ENCODE data around the gene PI4KB. TPM values are rescaled to one million over a fixed set of nuclear protein-coding genes. Genes with fewer than 3 reads are reported as not detected.

PI4KB gene
- polyA plus RNA-seq, 1 donor from 2014 or later: 22.8 TPM

DNA sequence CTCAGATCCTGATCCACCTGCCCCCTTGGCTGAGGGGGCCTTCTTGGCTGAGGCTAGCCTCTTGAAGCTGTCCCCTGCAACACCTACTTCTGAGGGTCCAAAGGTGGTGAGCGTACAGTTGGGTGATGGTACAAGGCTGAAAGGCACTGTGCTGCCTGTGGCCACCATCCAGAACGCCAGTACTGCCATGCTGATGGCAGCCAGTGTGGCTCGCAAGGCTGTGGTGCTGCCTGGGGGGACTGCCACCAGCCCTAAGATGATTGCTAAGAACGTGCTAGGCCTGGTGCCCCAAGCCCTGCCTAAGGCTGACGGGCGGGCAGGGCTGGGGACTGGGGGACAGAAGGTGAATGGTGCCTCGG lies 39.9 kb downstream of the PI4KB start:
- H3K79me2 ChIP-seq (replicated peaks; ENCODE audit: insufficient read depth, low read length): peaks cover 12% of the 10 kb centered on the region
- H3F3A ChIP-seq (ENCODE audit: insufficient read depth, low read length, poor library complexity, severe bottlenecking): no peaks in the 10 kb centered on the region
- H3K27me3 ChIP-seq (ENCODE audit: insufficient read depth, low read depth, low read length): no peaks in the 10 kb centered on the region
- H3K9me2 ChIP-seq (ENCODE audit: insufficient read depth, low read length): no peaks in the 10 kb centered on the region
- H3K4me3 ChIP-seq (ENCODE audit: low read length): no peak overlapping the region
- H3K9ac ChIP-seq (ENCODE audit: low read length): no peak overlapping the region
- no peaks in the 10 kb centered on the region for H3K9me3 ChIP-seq (ENCODE audit: low read length)
- peaks cover 11% of the 10 kb centered on the region for H3K36me3 ChIP-seq (ENCODE audit: insufficient read depth, low read length)
- TF ChIP-seq SMC3 (conservative IDR thresholded peaks at IDR 0.05; ENCODE audit: poor library complexity) (no peak), MXI1 (conservative IDR thresholded peaks at IDR 0.05; ENCODE audit: poor library complexity, severe bottlenecking) (no peak), EZH2 (IDR thresholded peaks at IDR 0.05; ENCODE audit: borderline replicate concordance, insufficient read depth, low read length, poor library complexity, severe bottlenecking) (no peak), RAD21 (conservative IDR thresholded peaks at IDR 0.05) (no peak), TAF1 (IDR thresholded peaks at IDR 0.05; ENCODE audit: low read depth) (no peak), EP300 (conservative IDR thresholded peaks at IDR 0.05; ENCODE audit: poor library complexity, severe bottlenecking) (no peak), POLR2AphosphoS5 (IDR thresholded peaks at IDR 0.05) (no peak), CTCF (IDR thresholded peaks at IDR 0.05; ENCODE audit: poor library complexity, severe bottlenecking) (no peak)
- TF ChIP-seq, protein P1, sequence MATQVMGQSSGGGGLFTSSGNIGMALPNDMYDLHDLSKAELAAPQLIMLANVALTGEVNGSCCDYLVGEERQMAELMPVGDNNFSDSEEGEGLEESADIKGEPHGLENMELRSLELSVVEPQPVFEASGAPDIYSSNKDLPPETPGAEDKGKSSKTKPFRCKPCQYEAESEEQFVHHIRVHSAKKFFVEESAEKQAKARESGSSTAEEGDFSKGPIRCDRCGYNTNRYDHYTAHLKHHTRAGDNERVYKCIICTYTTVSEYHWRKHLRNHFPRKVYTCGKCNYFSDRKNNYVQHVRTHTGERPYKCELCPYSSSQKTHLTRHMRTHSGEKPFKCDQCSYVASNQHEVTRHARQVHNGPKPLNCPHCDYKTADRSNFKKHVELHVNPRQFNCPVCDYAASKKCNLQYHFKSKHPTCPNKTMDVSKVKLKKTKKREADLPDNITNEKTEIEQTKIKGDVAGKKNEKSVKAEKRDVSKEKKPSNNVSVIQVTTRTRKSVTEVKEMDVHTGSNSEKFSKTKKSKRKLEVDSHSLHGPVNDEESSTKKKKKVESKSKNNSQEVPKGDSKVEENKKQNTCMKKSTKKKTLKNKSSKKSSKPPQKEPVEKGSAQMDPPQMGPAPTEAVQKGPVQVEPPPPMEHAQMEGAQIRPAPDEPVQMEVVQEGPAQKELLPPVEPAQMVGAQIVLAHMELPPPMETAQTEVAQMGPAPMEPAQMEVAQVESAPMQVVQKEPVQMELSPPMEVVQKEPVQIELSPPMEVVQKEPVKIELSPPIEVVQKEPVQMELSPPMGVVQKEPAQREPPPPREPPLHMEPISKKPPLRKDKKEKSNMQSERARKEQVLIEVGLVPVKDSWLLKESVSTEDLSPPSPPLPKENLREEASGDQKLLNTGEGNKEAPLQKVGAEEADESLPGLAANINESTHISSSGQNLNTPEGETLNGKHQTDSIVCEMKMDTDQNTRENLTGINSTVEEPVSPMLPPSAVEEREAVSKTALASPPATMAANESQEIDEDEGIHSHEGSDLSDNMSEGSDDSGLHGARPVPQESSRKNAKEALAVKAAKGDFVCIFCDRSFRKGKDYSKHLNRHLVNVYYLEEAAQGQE (IDR thresholded peaks at IDR 0.05; ENCODE audit: borderline replicate concordance): no peak
- no peak overlapping the region for H3K4me2 ChIP-seq (ENCODE audit: low read length)
- H3K27ac ChIP-seq (ENCODE audit: low read length): no peak overlapping the region
- no peaks in the 10 kb centered on the region for H4K20me1 ChIP-seq (ENCODE audit: insufficient read depth)
- no peak overlapping the region for H2AFZ ChIP-seq (ENCODE audit: low read depth, low read length)

DNA sequence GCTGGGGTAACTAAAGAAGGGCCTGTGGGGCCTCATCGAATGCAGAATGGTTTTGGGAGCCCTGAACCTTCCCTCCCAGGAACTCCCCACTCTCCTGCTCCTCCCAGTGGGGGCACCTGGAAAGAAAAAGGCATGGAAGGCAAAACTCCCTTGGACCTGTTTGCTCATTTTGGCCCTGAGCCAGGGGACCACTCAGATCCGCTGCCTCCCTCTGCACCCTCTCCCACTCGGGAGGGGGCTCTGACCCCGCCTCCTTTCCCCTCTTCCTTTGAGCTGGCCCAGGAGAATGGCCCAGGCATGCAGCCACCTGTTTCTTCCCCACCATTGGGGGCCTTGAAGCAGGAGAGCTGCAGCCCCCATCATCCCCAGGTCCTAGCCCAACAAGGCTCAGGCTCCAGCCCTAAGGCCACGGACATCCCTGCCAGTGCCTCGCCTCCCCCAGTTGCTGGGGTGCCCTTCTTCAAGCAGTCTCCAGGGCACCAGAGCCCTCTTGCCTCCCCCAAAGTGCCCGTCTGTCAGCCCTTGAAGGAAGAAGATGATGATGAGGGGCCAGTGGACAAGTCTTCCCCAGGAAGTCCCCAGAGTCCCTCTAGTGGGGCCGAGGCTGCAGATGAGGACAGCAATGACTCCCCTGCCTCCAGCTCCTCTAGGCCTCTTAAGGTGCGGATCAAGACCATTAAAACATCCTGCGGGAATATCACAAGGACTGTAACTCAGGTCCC lies 40.4 kb downstream of the PI4KB start:
- Histone ChIP-seq H3K27me3 (ENCODE audit: insufficient read depth, low read depth, low read length) (no peaks in the 10 kb centered on the region), H3F3A (ENCODE audit: insufficient read depth, low read length, poor library complexity, severe bottlenecking) (no peaks in the 10 kb centered on the region), H3K4me2 (ENCODE audit: low read length) (no peak overlapping the region), H3K9ac (ENCODE audit: low read length) (no peak overlapping the region), H3K27ac (ENCODE audit: low read length) (no peak overlapping the region), H4K20me1 (ENCODE audit: insufficient read depth) (no peaks in the 10 kb centered on the region), H3K36me3 (ENCODE audit: insufficient read depth, low read length) (peaks cover 11% of the 10 kb centered on the region), H3K4me3 (ENCODE audit: low read length) (no peak overlapping the region), H3K79me2 (replicated peaks; ENCODE audit: insufficient read depth, low read length) (peaks cover 13% of the 10 kb centered on the region), H3K9me2 (ENCODE audit: insufficient read depth, low read length) (no peaks in the 10 kb centered on the region), H2AFZ (ENCODE audit: low read depth, low read length) (no peak overlapping the region), H3K9me3 (ENCODE audit: low read length) (no peaks in the 10 kb centered on the region)
- no peak for TF ChIP-seq EP300 (conservative IDR thresholded peaks at IDR 0.05; ENCODE audit: poor library complexity, severe bottlenecking)
- no peak for TF ChIP-seq SMC3 (conservative IDR thresholded peaks at IDR 0.05; ENCODE audit: poor library complexity)
- no peak for TF ChIP-seq TAF1 (IDR thresholded peaks at IDR 0.05; ENCODE audit: low read depth)
- TF ChIP-seq RAD21 (conservative IDR thresholded peaks at IDR 0.05): no peak
- TF ChIP-seq, protein P1 (IDR thresholded peaks at IDR 0.05; ENCODE audit: borderline replicate concordance): no peak
- no peak for TF ChIP-seq EZH2 (IDR thresholded peaks at IDR 0.05; ENCODE audit: borderline replicate concordance, insufficient read depth, low read length, poor library complexity, severe bottlenecking)
- TF ChIP-seq CTCF (IDR thresholded peaks at IDR 0.05; ENCODE audit: poor library complexity, severe bottlenecking): no peak
- TF ChIP-seq MXI1 (conservative IDR thresholded peaks at IDR 0.05; ENCODE audit: poor library complexity, severe bottlenecking): no peak
- no peak for TF ChIP-seq POLR2AphosphoS5 (IDR thresholded peaks at IDR 0.05)

Data from neural cell (in vitro differentiated cells).